ENCODE data around the gene CDON.

Gene CDON

DNA sequence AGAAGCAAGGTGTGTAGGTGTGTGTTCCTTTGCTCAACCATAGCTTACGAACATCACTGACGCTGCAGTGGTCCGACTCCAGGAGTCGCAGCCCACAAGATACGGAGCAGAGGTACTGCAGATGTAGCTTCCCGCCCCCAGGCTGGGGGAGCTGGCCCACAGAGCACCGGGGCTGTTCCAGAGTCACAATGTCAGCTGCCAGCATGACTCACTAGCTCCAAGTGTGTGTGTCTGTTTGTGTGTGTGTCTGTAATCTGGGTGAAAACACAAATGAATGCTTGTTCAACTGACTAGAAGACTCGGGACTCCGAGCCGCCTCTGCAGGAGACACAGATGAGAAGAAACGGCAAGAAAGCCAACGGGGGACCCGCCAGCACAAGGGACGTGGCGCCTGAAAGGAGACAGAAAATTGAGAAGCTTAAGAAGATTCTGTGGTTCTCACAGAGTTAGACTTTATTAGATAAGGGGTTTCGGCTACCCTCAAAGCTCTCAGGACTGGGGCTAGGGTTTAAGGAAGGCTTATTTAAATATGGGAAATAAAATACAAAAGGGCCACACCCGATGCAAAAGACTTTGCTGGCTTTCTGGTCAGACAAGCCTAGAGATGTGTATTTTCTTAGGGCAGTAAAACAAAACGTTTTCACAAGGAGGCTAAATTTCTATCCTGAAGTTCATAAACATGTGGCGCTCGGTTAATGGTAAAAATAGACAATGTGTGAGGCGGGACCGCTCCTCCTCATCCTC lies 106.1 kb downstream of the CDON start:
- no peak for DNase-seq (ENCODE audit: low spot score)

DNA sequence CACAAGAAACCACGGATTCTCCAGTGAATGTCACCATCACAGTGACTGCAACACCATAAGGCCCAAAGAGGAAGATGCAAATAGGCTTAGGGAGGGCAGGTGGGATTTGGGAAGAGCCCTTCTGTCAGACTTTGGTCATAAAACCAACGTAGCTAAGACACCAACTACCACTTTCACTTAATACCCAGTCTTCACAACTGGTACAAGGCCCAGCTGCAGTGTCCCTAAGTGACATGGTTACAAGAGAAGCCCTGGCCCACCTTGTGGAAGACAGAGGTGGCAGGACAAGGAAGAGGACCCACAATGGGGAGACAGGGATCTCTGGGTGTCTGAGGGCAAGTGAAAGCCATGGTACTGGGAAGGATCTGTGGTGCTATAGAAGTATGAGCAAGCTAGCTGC lies 106.8 kb downstream of the CDON start:
- DNase-seq (ENCODE audit: low spot score) = no peak

- no peak for DNase-seq (ENCODE audit: low spot score)
Measured at GRCh38 chr11:125954945-125955640, 107.6 kb downstream of the CDON start.

- no peak for DNase-seq (ENCODE audit: low spot score)
Measured at GRCh38 chr11:125954123-125954944, 108.3 kb downstream of the CDON start.

DNA sequence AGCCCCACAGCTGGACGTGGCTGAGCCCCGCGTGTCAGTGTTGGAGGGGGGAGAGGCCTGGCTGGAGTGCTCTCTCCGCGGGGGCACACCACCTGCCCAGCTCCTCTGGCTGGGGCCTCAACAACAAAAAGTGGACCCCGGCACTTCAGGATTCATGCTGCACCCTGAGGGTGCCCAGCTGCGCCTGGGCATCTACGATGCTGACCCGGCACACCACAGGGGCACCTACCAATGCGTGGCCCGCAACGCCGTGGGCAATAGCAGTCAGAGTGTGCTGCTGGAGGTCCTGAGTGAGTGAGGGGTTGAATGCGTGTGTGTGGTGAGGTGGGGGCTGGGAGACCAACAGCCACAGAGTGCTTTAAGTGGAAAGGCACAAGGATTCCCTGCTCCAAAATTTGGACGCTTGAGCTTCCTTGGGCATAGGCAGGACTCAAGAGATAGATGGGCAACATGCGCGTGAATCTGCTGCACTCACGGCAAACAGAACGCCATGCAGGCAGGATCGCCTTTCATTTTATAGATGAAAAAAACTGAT lies 109.2 kb downstream of the CDON start:
- DNase-seq (ENCODE audit: low spot score) = no peak

GRCh38 chr11:125952973-125953372 lies 109.7 kb downstream of the CDON start:
- DNase-seq (ENCODE audit: low spot score) = no peak

GRCh38 chr11:125952559-125952958 lies 110.1 kb downstream of the CDON start:
- no peak for DNase-seq (ENCODE audit: low spot score)

GRCh38 chr11:125951731-125952130 lies 110.9 kb downstream of the CDON start:
- no peak for DNase-seq (ENCODE audit: low spot score)

- DNase-seq (ENCODE audit: low spot score) = no peak
Measured at GRCh38 chr11:125950696-125951651, 111.7 kb downstream of the CDON start.

DNA sequence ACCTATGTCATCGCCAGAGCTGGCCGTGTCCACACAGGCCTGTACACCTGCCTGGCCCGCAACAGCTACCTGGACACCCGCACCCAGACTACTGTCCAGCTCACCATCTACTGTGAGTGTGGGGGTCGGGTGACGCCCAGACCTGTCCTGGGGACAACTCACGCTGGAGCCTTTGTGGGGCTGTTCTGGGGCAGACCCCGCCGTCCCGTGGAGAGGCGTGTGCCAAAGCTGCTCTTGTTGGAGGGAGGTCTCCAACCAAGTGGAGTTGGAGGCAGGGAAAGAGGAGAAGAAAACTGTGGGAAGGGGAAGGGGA lies 112.5 kb downstream of the CDON start:
- no peak for DNase-seq (ENCODE audit: low spot score)

DNA sequence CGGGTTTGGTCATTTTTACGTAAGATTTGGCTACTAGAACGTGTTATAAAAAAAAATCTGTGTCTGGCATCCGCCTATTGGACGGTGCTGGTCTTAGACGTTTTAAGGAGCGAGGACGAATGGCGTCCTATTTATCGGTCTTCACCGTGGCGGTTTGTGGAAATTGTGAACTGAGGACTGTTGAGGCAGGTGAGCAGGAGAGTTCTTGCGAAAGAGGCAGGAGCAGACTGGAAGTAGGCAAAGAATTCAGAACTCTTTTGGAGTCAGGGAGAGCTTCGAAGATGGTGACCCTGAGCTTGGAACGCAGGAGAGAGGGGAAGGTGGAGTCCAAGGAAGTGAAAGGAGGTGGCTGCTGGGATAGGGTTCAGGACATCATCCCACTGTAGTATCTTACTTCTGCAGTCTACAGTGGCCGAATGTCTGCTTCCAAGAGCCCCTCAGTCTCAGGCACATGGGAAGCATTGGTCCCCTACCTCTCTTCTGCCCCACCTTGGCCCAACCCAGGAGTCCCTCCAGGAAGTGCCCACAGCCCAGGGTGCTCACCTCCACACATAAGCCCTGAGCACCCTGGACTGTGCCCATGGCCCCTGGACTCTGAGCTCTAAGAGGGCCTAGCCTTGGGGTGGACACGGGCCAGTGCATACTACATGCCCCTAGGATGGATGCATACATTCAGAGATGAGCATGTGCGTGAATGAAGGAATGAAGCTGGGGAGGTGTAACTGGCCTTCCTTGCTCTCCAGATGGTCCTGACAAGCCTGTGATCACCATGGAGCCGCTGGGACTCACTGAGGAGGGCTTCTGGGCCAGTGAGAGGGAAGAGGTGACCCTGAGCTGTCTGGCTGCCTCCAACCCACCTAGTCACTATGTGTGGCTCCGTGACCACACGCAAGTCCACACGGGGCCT lies 113.1 kb downstream of the CDON start:
- no peak for DNase-seq (ENCODE audit: low spot score)

DNA sequence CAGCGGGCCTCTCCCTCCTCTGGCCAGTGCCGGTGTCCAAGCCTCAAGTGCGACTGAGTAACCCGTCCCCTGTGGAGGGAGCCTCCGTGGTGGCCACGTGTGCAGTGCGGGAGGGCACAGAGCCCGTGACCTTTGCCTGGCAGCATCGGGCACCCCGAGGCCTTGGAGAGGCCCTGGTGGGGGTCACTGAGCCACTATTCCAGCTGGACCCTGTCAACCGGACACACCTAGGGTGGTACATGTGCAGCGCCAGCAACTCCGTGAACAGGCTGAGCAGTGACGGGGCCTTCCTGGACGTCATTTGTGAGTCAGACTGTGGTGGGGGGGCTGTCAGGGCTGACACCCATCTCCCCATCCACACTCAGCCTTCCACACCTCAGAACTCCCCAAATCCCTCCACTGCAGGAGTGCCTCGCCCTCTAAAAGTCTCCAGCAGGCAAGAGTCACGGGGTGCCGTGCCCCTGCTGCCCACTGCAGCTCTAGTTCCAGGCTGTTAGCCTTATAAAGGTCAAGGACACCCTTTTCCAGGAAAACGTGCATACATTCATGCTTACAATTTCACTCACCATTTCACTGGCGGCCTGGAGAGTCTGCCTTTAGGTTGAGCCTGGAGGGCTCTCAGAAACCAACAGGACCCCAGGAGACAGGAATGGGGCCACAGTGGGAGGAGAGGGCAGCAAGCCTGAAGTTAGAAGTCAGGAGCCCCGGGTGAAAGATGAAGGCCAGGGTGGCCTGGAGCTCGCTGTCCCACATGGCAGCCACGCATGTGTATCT lies 114.2 kb downstream of the CDON start:
- DNase-seq (ENCODE audit: low spot score) = no peak

DNA sequence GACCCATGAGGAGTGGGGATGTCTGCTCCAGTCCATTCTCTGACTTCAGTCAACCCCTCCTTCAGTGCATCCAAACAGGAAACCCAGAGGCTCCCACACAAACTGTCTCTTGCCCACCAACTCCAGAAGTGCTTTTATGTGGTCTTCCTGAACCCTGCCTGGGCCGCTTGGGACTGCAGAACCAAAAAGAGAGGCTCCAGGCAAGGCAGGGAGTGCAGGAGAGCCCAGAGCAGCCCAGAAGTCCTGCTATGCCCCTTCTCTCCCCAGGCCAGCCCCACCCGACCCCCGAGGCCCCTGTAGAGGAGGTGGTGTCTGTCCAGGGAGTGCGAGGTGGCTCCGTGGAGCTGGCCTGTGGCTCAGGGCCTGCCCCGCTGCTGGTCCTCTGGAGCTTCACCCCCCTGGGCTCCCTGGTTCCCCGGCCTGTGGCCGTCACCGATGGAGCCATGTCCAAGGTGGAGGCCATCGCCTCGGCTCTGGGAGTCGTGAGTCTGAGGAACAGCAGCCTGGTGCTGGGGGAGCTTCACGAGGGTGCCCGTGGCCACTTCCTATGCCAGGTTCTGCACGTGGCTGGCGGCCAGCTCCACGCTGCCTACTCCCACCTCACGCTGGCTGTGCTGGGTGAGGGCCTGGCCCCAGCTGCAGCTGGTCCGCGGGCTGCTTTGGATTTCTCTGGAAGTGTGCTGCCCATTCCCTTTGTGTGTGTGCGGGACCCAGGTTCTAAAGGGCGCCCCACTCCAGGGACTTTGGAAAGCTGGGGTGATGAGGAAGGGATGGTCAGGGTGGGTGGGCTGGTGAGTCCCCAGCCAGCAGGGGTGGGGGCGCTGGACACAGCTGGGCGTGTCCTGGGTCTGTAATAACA lies 115.0 kb downstream of the CDON start:
- DNase-seq (ENCODE audit: low spot score) = no peak

DNA sequence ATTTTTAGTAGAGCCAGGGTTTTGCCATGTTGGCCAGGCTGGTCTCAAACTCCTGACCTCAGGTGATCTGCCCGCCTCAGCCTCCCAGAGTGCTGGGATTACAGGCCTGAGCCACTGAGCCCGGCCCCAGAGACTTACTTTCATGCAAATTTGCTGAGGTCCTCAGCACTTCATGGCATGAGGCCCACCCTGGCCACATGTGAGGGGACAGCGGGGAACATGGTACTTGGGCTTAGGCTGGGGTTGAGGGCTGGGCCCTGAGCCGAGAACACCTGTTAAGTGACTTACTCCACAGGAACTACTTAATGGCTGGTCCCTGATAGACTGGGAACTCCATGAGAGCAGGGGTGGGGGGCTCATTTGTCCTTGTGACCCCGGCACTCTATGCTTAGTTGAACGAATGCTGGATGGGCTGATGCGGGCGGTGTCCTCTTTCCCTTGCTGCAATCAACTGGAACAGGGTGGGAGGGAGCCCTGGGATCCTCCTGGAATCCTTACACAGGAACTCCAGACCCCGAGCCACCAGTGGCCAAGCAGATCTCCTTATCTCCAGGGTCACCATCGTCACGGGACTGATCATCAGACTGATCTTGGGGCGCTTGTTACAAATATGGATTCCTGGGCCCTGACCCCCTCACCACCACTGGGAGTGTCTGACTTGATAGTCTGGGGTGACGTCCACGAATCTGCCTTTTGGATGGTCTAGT lies 115.8 kb downstream of the CDON start:
- no peak for DNase-seq (ENCODE audit: low spot score)

- DNase-seq (ENCODE audit: low spot score) = no peak
Measured at GRCh38 chr11:125945797-125946520, 116.7 kb downstream of the CDON start, which contains the start of gene VSIG10L2. Gene VSIG10L2 (plus strand): TSS chr11:125946044. CDS start chr11:125946056, 12 bp downstream.

GRCh38 chr11:125945011-125945796 lies 117.5 kb downstream of the CDON start:
- DNase-seq (ENCODE audit: low spot score) = no peak

Data from ecto neural progenitor cell (in vitro differentiated cells).